ENCODE measurements around the gene ESPNL. TPM values are rescaled to one million over a fixed set of nuclear protein-coding genes. Genes with fewer than 3 reads are reported as not detected.

The ESPNL gene
- total and polyA plus RNA-seq, 2 of the 4 experiments (the other 2 are of a cell fraction) = 2.0 TPM

GRCh38 chr2:238100821-238101771 lies 956 bp downstream of the ESPNL start:
- Histone ChIP-seq H4K20me1 (ENCODE audit: insufficient read depth, low read length) (no peaks in the 10 kb centered on the region), H4K8ac (ENCODE audit: low read depth in 2 of 2, low read length in 2 of 2) (no peak overlapping the region), H3K36me3 (ENCODE audit: control insufficient read depth, insufficient read depth, low read length) (no peaks in the 10 kb centered on the region), H3K4me3 (ENCODE audit: insufficient read depth, low read depth, low read length) (no peak overlapping the region), H3K14ac (replicated peaks; ENCODE audit: low read depth, low read length) (no peak overlapping the region), H3K23ac (ENCODE audit: low read depth, low read length) (no peak overlapping the region), H3K79me1 (ENCODE audit: low read depth in 1 of 2, low read length in 2 of 2) (no peaks in the 10 kb centered on the region), H3K56ac (ENCODE audit: extremely low read depth, insufficient read depth, low read length) (no peak overlapping the region), H3K4me1 (ENCODE audit: control insufficient read depth, insufficient read depth, low read length) (no peaks in the 10 kb centered on the region), H2AK9ac (replicated peaks; ENCODE audit: low read depth, low read length, poor library complexity) (no peak overlapping the region), H4K91ac (ENCODE audit: insufficient read depth, low read depth, low read length) (no peak overlapping the region), H2BK5ac (ENCODE audit: low read depth, low read length, poor library complexity, severe bottlenecking) (no peak overlapping the region), H3K27ac (ENCODE audit: insufficient read depth, low read length) (no peak overlapping the region), H3K4ac (ENCODE audit: low read depth, low read length) (no peak overlapping the region), H2BK120ac (ENCODE audit: low read depth, low read length) (no peak overlapping the region), H3K18ac (ENCODE audit: low read depth, low read length) (no peak overlapping the region), H3K4me2 (ENCODE audit: low read depth, low read length) (no peak overlapping the region), H3K9ac (ENCODE audit: low read depth, low read length) (no peak overlapping the region), H3K27me3 (ENCODE audit: control insufficient read depth, insufficient read depth, low read length) (no peaks in the 10 kb centered on the region; the same call in 1 of the 2 replicates), H2BK20ac (ENCODE audit: low read depth, low read length) (no peak overlapping the region), H2AFZ (replicated peaks; ENCODE audit: low read length, poor library complexity) (no peak overlapping the region), H2BK15ac (ENCODE audit: low read depth, low read length) (no peak overlapping the region), H3K9me1 (ENCODE audit: insufficient read depth, low read length) (no peaks in the 10 kb centered on the region), H3K9me3 (ENCODE audit: control insufficient read depth, insufficient read depth, low read length) (no peaks in the 10 kb centered on the region), H2AK5ac (ENCODE audit: low read depth, low read length) (no peak overlapping the region), H4K5ac (ENCODE audit: low read depth, low read length) (no peak overlapping the region)
- no TSS peak for BruUV-seq (replicated peaks)
- in situ Hi-C loops (cut with MboI; ENCODE audit: low sequenced_read_pairs) = no loop called here
- 78% methylated on average over 18 of the region's 28 CpGs; no CpG with 5 or more reads in 1 of the 2 experiments for WGBS, 2 experiments (ENCODE audit: extremely low coverage in 2 of 2, insufficient read length in 1 of 2)
- DNase-seq (no peak), ATAC-seq (ENCODE audit: low read depth) (no peak)
- dilution Hi-C loops (cut with HindIII; ENCODE audit: low sequenced_read_pairs, unreplicated experiment) = no loop called here
- ChIA-PET CTCF (interaction anchor here (0.6 kb wide), 1 partner anchor 11 kb away, joined by 3 read pairs; no protein-coding TSS in a partner anchor), POLR2A (ENCODE audit: unreplicated experiment) (interaction anchor here (0.6 kb wide), 1 partner anchor 11 kb away, joined by 3 read pairs; no protein-coding TSS in a partner anchor)
- intact Hi-C loops (cut with micrococcal nuclease) = no loop called here
- TF ChIP-seq USF2 (IDR thresholded peaks at IDR 0.05; ENCODE audit: low read depth, low read length) (no peak), RCOR1 (IDR thresholded peaks at IDR 0.05; ENCODE audit: insufficient replicate concordance, low read length) (no peak), CTCF (conservative IDR thresholded peaks at IDR 0.05; ENCODE audit: low read depth, low read length) (no peak), MXI1 (IDR thresholded peaks at IDR 0.05; ENCODE audit: borderline replicate concordance, low read depth, low read length) (no peak), CEBPB (IDR thresholded peaks at IDR 0.05; ENCODE audit: low read depth, low read length) (no peak), BHLHE40 (IDR thresholded peaks at IDR 0.05; ENCODE audit: low read depth, low read length) (no peak), POLR2A (IDR thresholded peaks at IDR 0.05; ENCODE audit: low read depth, low read length) (no peak), ELK1 (IDR thresholded peaks at IDR 0.05; ENCODE audit: borderline replicate concordance, low read depth, low read length) (no peak), FOS (IDR thresholded peaks at IDR 0.05; ENCODE audit: low read depth, low read length) (no peak), RFX5 (IDR thresholded peaks at IDR 0.05; ENCODE audit: low read depth, low read length) (no peak), MAFK (IDR thresholded peaks at IDR 0.05; ENCODE audit: low read depth, low read length) (no peak), RAD21 (IDR thresholded peaks at IDR 0.05; ENCODE audit: low read length) (no peak)

All from IMR-90 (cell line).